ENCODE measurements around the gene PCDHA1. TPM values are rescaled to one million over a fixed set of nuclear protein-coding genes. Genes with fewer than 3 reads are reported as not detected.

PCDHA1 gene
- total RNA-seq, 2 experiments from 2014 or later: not detected

Small RNA genes lying within 50 kb of the gene (small RNA-seq; reads per million reads assigned to genes)
- not detected for gene AC010223.1

Other genes with a start within 250 kb of the PCDHA1 start
- gene EIF4EBP3, start 238.5 kb upstream of the PCDHA1 start, total RNA-seq (2014; rRNA removed; shearing (Covaris generic)): 0.98 TPM in 1 of 2 replicates, not detected in the other
- gene EIF4EBP3, start 238.5 kb upstream of the PCDHA1 start, total RNA-seq (2022): 7.9 and 8.3 TPM in 2 replicates
- 18.8 and 19.1 TPM in 2 replicates for gene SRA1, start 228.7 kb upstream of the PCDHA1 start, total RNA-seq (2014; rRNA removed; shearing (Covaris generic))
- 21.3 and 24.5 TPM in 2 replicates for gene SRA1, start 228.7 kb upstream of the PCDHA1 start, total RNA-seq (2022)
- gene APBB3, start 221.5 kb upstream of the PCDHA1 start, total RNA-seq (2014; rRNA removed; shearing (Covaris generic)): 22.7 and 37.9 TPM in 2 replicates
- gene APBB3, start 221.5 kb upstream of the PCDHA1 start, total RNA-seq (2022): 32.1 and 32.2 TPM in 2 replicates
- gene SLC35A4, start 221.3 kb upstream of the PCDHA1 start, total RNA-seq (2014; rRNA removed; shearing (Covaris generic)): 19.6 and 29.1 TPM in 2 replicates
- gene SLC35A4, start 221.3 kb upstream of the PCDHA1 start, total RNA-seq (2022): 48.7 TPM in 2 replicates
- gene CD14, start 153.0 kb upstream of the PCDHA1 start, total RNA-seq (2014; rRNA removed; shearing (Covaris generic)): 0.54 and 1.0 TPM in 2 replicates
- gene CD14, start 153.0 kb upstream of the PCDHA1 start, total RNA-seq (2022): 0.52 and 0.76 TPM in 2 replicates
- gene TMCO6, start 146.7 kb upstream of the PCDHA1 start, total RNA-seq (2014; rRNA removed; shearing (Covaris generic)): 15.4 and 26.9 TPM in 2 replicates
- 36.8 and 38.8 TPM in 2 replicates for gene TMCO6, start 146.7 kb upstream of the PCDHA1 start, total RNA-seq (2022)
- gene NDUFA2, start 138.5 kb upstream of the PCDHA1 start, total RNA-seq (2014; rRNA removed; shearing (Covaris generic)): 107 and 166 TPM in 2 replicates
- 63.4 and 70.3 TPM in 2 replicates for gene NDUFA2, start 138.5 kb upstream of the PCDHA1 start, total RNA-seq (2022)
- gene IK, start 138.3 kb upstream of the PCDHA1 start, total RNA-seq (2014; rRNA removed; shearing (Covaris generic)): 64.4 and 83.7 TPM in 2 replicates
- gene IK, start 138.3 kb upstream of the PCDHA1 start, total RNA-seq (2022): 90.4 and 99.3 TPM in 2 replicates
- 18.7 and 23.9 TPM in 2 replicates for gene WDR55, start 121.2 kb upstream of the PCDHA1 start, total RNA-seq (2014; rRNA removed; shearing (Covaris generic))
- gene WDR55, start 121.2 kb upstream of the PCDHA1 start, total RNA-seq (2022): 31.5 and 34.2 TPM in 2 replicates
- 2.2 and 3.6 TPM in 2 replicates for gene DND1, start 112.6 kb upstream of the PCDHA1 start, total RNA-seq (2014; rRNA removed; shearing (Covaris generic))
- 2.7 and 4.5 TPM in 2 replicates for gene DND1, start 112.6 kb upstream of the PCDHA1 start, total RNA-seq (2022)
- gene HARS1, start 94.8 kb upstream of the PCDHA1 start, total RNA-seq (2014; rRNA removed; shearing (Covaris generic)): 43.7 and 44.3 TPM in 2 replicates
- gene HARS1, start 94.8 kb upstream of the PCDHA1 start, total RNA-seq (2022): 61.4 and 61.6 TPM in 2 replicates
- gene HARS2, start 94.7 kb upstream of the PCDHA1 start, total RNA-seq (2014; rRNA removed; shearing (Covaris generic)): 20.8 and 23.4 TPM in 2 replicates
- 27.3 and 27.5 TPM in 2 replicates for gene HARS2, start 94.7 kb upstream of the PCDHA1 start, total RNA-seq (2022)
- gene ZMAT2, start 85.7 kb upstream of the PCDHA1 start, total RNA-seq (2014; rRNA removed; shearing (Covaris generic)): 24.8 and 40.0 TPM in 2 replicates
- gene ZMAT2, start 85.7 kb upstream of the PCDHA1 start, total RNA-seq (2022): 41.6 and 44.9 TPM in 2 replicates
- gene PCDHA2, start 8.7 kb downstream of the PCDHA1 start, total RNA-seq (2014; rRNA removed; shearing (Covaris generic)): not detected in 2 replicates
- gene PCDHA2, start 8.7 kb downstream of the PCDHA1 start, total RNA-seq (2022): not detected in 2 replicates
- not detected in 2 replicates for gene PCDHA3, start 14.9 kb downstream of the PCDHA1 start, total RNA-seq (2014; rRNA removed; shearing (Covaris generic))
- not detected in 2 replicates for gene PCDHA3, start 14.9 kb downstream of the PCDHA1 start, total RNA-seq (2022)
- gene PCDHA4, start 20.9 kb downstream of the PCDHA1 start, total RNA-seq (2014; rRNA removed; shearing (Covaris generic)): not detected in 2 replicates
- gene PCDHA4, start 20.9 kb downstream of the PCDHA1 start, total RNA-seq (2022): not detected in 2 replicates
- not detected in 2 replicates for gene PCDHA5, start 35.5 kb downstream of the PCDHA1 start, total RNA-seq (2014; rRNA removed; shearing (Covaris generic))
- not detected in 2 replicates for gene PCDHA5, start 35.5 kb downstream of the PCDHA1 start, total RNA-seq (2022)
- gene PCDHA6, start 41.8 kb downstream of the PCDHA1 start, total RNA-seq (2014; rRNA removed; shearing (Covaris generic)): not detected in 2 replicates
- gene PCDHA6, start 41.8 kb downstream of the PCDHA1 start, total RNA-seq (2022): not detected in 2 replicates
- gene PCDHA7, start 48.1 kb downstream of the PCDHA1 start, total RNA-seq (2014; rRNA removed; shearing (Covaris generic)): not detected in 2 replicates
- not detected in 2 replicates for gene PCDHA7, start 48.1 kb downstream of the PCDHA1 start, total RNA-seq (2022)
- not detected in 2 replicates for gene PCDHA8, start 55.0 kb downstream of the PCDHA1 start, total RNA-seq (2014; rRNA removed; shearing (Covaris generic))
- not detected in 2 replicates for gene PCDHA8, start 55.0 kb downstream of the PCDHA1 start, total RNA-seq (2022)
- gene PCDHA9, start 62.2 kb downstream of the PCDHA1 start, total RNA-seq (2014; rRNA removed; shearing (Covaris generic)): not detected in 2 replicates
- gene PCDHA9, start 62.2 kb downstream of the PCDHA1 start, total RNA-seq (2022): not detected in 2 replicates
- not detected in 2 replicates for gene PCDHA10, start 69.8 kb downstream of the PCDHA1 start, total RNA-seq (2014; rRNA removed; shearing (Covaris generic))
- gene PCDHA10, start 69.8 kb downstream of the PCDHA1 start, total RNA-seq (2022): not detected in 2 replicates
- not detected in 2 replicates for gene PCDHA11, start 82.8 kb downstream of the PCDHA1 start, total RNA-seq (2014; rRNA removed; shearing (Covaris generic))
- gene PCDHA11, start 82.8 kb downstream of the PCDHA1 start, total RNA-seq (2022): not detected in 2 replicates
- gene PCDHA12, start 89.2 kb downstream of the PCDHA1 start, total RNA-seq (2014; rRNA removed; shearing (Covaris generic)): not detected in 2 replicates
- gene PCDHA12, start 89.2 kb downstream of the PCDHA1 start, total RNA-seq (2022): not detected in 2 replicates
- gene PCDHA13, start 96.0 kb downstream of the PCDHA1 start, total RNA-seq (2014; rRNA removed; shearing (Covaris generic)): not detected in 2 replicates
- gene PCDHA13, start 96.0 kb downstream of the PCDHA1 start, total RNA-seq (2022): not detected in 2 replicates
- not detected in 2 replicates for gene PCDHAC1, start 140.2 kb downstream of the PCDHA1 start, total RNA-seq (2014; rRNA removed; shearing (Covaris generic))
- gene PCDHAC1, start 140.2 kb downstream of the PCDHA1 start, total RNA-seq (2022): not detected in 2 replicates
- gene PCDHAC2, start 180.3 kb downstream of the PCDHA1 start, total RNA-seq (2014; rRNA removed; shearing (Covaris generic)): not detected in 2 replicates
- not detected in 2 replicates for gene PCDHAC2, start 180.3 kb downstream of the PCDHA1 start, total RNA-seq (2022)